Activated CD8-positive, alpha-beta memory T cell treated with anti-CD3 and anti-CD28 coated beads, Interleukin-2, amount 50 U/mL, for 4 hours (primary cell): ENCODE measurements around the gene HCLS1.
"Not testable (repeated sequence)": the region's sequence is repeated elsewhere in the genome, so short reads cannot be mapped to it uniquely, and the experiment has no call there.

Experiments
- DNase-seq: peaks from one replicate; pipeline ENCODE4 v3.0.0-alpha.2; 2020

HCLS1 gene

GRCh38 chr3:121594850-121595249 lies 65.9 kb downstream of the HCLS1 start:
- DNase-seq, result no peak

- DNase-seq, result not testable (repeated sequence)
Observed at GRCh38 chr3:121593806-121594205, 66.9 kb downstream of the HCLS1 start.

GRCh38 chr3:121592856-121593702 lies 67.6 kb downstream of the HCLS1 start, which contains the start of gene FBXO40:
Gene FBXO40, plus strand, starts transcription at chr3:121593379. Its CDS starts 27,197 bp downstream, at chr3:121620576.
- DNase-seq, result no peak

- no peak for DNase-seq
Observed at GRCh38 chr3:121584418-121584817, 76.3 kb downstream of the HCLS1 start.

GRCh38 chr3:121581691-121582090 lies 79.0 kb downstream of the HCLS1 start:
- no peak for DNase-seq
